ENCODE data around the gene RBM39.
"Not testable (repeated sequence)": the region's sequence is repeated elsewhere in the genome, so short reads cannot be mapped to it uniquely, and the experiment has no call there.

RBM39 gene

DNA sequence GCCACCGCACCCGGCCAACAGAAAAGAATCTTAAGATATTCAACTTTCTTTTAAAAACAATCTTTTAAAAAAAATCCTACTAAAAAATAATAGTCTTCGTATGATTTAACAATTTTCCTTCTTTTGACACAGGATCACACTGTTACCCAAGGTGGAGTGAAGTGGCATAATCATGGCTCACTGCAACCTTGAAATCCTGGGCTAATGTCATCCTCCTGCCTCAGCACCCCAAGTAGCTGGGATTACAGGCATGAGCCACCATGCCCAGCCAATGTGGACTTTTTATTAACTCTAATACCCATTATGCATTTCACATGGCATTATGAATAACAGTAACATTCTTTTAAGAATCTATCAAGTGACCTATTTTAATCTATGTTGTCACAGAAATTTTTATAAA lies 20.8 kb downstream of the RBM39 start:
- Histone ChIP-seq H3K27me3 (ENCODE audit: control insufficient read depth, insufficient read depth, low read length) (no peaks in the 10 kb centered on the region), H3K9ac (ENCODE audit: low read depth, low read length) (no peak overlapping the region), H3K4me1 (ENCODE audit: control insufficient read depth, insufficient read depth, low read length) (no peaks in the 10 kb centered on the region), H3K4me3 (ENCODE audit: low read depth, low read length) (no peak overlapping the region), H3K9me3 (ENCODE audit: control insufficient read depth, insufficient read depth, low read length) (no peaks in the 10 kb centered on the region), H3K36me3 (ENCODE audit: control insufficient read depth, insufficient read depth, low read length) (peaks cover 59% of the 10 kb centered on the region)

DNA sequence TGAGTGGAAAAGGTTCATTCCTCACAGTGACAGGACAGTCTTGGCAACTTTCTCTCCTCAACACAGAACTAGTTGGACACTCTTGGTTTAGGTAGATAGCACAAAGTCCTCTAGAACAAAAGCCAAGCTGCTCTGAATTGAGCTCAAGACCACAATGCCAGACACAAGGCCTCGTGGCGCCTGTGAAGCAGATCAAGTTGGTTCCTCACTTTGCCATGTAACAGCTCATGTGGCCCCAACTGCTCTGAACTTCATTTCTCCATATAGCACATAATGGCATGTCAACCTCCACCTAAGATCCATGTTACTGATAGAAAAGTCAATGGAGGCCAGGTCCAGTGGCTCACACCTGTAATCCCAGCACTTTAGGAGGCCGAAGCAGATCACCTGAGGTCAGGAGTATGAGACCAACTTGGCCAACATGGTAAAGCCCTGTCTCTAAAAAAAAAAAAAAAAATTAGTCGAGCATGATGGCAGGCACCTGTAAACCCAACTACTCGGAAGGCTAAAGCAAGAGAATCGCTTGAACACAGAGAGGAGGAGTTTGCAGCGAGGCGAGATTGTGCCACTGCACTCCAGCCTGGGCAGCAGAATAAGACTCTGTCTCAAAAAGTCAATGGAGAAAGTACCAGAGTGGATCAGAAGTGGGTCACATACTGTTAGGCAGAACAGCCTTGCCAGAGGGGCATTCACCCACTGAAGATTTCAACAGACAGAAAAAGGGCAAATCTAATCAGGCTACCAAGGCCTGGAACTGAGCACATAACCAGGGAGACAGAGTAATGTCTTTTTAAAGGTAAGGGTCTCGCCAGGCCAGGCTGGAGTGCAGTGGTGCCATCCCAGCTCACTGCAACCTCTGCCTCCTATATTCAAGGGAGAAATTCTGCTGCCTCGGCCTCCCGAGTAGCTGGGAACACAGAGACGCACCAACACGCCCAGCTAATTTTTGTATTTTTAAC lies 21.6 kb downstream of the RBM39 start:
- Histone ChIP-seq H3K36me3 (ENCODE audit: control insufficient read depth, insufficient read depth, low read length) (peaks cover 61% of the 10 kb centered on the region), H3K9ac (ENCODE audit: low read depth, low read length) (no peak overlapping the region), H3K4me1 (ENCODE audit: control insufficient read depth, insufficient read depth, low read length) (no peaks in the 10 kb centered on the region), H3K4me3 (ENCODE audit: low read depth, low read length) (no peak overlapping the region), H3K27me3 (ENCODE audit: control insufficient read depth, insufficient read depth, low read length) (no peaks in the 10 kb centered on the region), H3K9me3 (ENCODE audit: control insufficient read depth, insufficient read depth, low read length) (no peaks in the 10 kb centered on the region)

DNA sequence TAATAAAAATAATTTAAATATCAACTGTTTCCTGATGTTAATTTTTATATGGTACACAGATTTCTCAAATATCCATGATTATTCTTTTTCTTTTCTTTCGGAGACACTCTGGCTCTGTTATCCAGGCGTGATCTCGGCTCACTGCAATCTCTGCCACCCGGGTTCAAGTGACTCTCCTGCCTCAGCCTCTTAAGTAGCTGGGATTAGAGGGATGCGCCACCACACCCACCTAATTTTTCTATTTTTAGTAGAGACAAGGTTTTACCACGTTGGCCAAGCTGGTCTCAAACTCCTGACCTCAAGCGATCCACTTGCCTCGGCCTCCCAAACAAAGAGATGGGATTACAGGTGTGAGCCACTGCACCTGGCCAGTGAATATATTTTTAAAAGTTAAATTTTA lies 22.3 kb downstream of the RBM39 start:
- H3K4me3 ChIP-seq (ENCODE audit: low read depth, low read length): no peak overlapping the region
- H3K36me3 ChIP-seq (ENCODE audit: control insufficient read depth, insufficient read depth, low read length): peaks cover 61% of the 10 kb centered on the region
- no peak overlapping the region for H3K9ac ChIP-seq (ENCODE audit: low read depth, low read length)
- no peaks in the 10 kb centered on the region for H3K27me3 ChIP-seq (ENCODE audit: control insufficient read depth, insufficient read depth, low read length)
- no peaks in the 10 kb centered on the region for H3K4me1 ChIP-seq (ENCODE audit: control insufficient read depth, insufficient read depth, low read length)
- no peaks in the 10 kb centered on the region for H3K9me3 ChIP-seq (ENCODE audit: control insufficient read depth, insufficient read depth, low read length)

DNA sequence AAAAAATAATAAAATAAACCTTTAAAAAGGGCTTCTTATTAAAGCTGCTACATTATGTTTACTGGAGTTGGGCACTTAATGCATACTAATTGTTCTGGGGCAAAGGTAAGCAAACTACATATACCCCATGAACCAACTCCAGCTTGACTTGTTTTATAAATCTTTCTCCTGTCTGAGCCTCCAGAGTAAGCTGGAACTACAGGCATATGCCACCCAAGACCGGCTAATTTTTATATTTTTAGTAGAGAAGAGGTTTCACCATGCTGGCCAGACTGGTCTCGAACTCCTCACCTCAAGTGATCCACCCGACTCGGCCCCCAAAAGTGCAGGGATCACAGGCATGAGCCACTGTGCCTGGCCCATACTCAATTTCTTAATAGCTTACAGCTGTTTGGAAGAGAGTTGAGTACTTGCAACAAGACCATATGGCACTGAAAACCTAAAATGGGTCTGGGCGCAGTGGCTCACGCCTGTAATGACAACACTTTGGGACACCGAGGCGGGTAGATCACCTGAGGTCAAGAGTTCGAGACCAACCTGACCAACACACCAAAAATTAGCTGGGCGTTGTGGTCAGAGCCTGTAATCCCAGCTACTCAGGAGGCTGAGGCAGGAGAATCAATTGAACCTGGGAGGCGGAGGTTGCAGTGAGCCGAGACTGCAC lies 23.0 kb downstream of the RBM39 start:
- Histone ChIP-seq H3K27me3 (ENCODE audit: control insufficient read depth, insufficient read depth, low read length) (no peaks in the 10 kb centered on the region), H3K36me3 (ENCODE audit: control insufficient read depth, insufficient read depth, low read length) (peaks cover 57% of the 10 kb centered on the region), H3K4me3 (ENCODE audit: low read depth, low read length) (no peak overlapping the region), H3K9ac (ENCODE audit: low read depth, low read length) (no peak overlapping the region), H3K4me1 (ENCODE audit: control insufficient read depth, insufficient read depth, low read length) (no peaks in the 10 kb centered on the region), H3K9me3 (ENCODE audit: control insufficient read depth, insufficient read depth, low read length) (no peaks in the 10 kb centered on the region)

DNA sequence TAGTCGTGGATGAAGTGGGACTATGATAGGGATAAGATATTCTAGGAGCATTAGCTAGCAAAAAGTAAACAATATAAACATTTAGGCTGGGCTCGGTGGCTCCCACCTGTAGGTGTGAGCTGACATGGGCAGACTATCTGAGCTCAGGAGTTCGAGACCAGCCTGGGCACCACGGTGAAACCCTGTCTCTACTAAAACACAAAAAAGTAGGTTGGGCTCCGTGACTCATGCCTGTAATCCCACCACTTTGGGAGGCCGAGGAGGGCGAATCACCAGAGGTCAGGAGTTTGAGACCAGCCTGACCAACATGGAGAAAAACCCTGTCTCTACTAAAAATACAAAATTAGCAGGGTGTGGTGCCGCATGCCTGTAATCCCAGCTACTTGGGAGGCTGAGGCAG lies 23.7 kb downstream of the RBM39 start:
- H3K27me3 ChIP-seq (ENCODE audit: control insufficient read depth, insufficient read depth, low read length); H3K9ac ChIP-seq (ENCODE audit: low read depth, low read length); H3K4me1 ChIP-seq (ENCODE audit: control insufficient read depth, insufficient read depth, low read length); H3K4me3 ChIP-seq (ENCODE audit: low read depth, low read length); H3K9me3 ChIP-seq (ENCODE audit: control insufficient read depth, insufficient read depth, low read length): not testable (repeated sequence)
- peaks cover 59% of the 10 kb centered on the region for H3K36me3 ChIP-seq (ENCODE audit: control insufficient read depth, insufficient read depth, low read length)

DNA sequence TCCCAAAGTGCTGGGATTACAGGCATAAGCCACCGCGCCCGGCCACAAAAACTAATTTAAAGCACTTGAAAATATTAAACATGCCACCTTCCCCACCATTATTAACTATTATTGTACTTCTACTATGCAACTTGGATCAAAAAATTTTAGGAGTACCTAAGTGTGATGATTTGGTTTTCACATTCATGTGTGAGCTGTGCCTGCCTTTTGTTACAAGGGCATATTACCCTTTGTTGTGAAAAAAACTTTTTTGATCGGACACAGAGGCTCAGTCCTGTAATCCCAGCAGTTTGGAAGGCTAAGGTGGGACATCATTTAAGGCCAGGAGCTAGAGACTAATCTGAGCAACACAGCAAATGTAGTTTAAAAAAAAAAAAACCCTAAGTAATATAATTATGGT lies 25.7 kb downstream of the RBM39 start:
- Histone ChIP-seq H3K9ac (ENCODE audit: low read depth, low read length) (no peak overlapping the region), H3K4me1 (ENCODE audit: control insufficient read depth, insufficient read depth, low read length) (no peaks in the 10 kb centered on the region), H3K27me3 (ENCODE audit: control insufficient read depth, insufficient read depth, low read length) (no peaks in the 10 kb centered on the region), H3K9me3 (ENCODE audit: control insufficient read depth, insufficient read depth, low read length) (no peaks in the 10 kb centered on the region), H3K4me3 (ENCODE audit: low read depth, low read length) (no peak overlapping the region), H3K36me3 (ENCODE audit: control insufficient read depth, insufficient read depth, low read length) (peaks cover 55% of the 10 kb centered on the region)

DNA sequence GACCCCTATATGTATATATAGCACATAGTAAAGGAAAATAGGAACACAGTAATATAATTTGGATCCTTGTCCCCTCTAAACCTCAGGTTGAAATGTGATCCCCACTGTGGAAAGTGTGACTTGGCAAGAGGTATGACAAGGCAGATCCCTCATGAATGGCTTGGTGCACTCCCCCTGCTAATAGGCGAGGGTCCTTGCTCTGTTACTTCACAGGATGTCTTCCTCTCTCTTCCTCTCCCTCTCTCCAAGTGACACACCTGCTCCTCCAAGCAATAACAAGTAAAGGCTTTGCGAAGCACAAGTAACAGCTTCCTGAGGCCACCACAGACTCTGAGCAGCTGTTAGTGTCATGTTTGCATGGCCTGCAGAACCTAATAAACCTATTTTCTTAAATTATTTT lies 26.4 kb downstream of the RBM39 start:
- no peak overlapping the region for H3K4me3 ChIP-seq (ENCODE audit: low read depth, low read length)
- no peaks in the 10 kb centered on the region for H3K9me3 ChIP-seq (ENCODE audit: control insufficient read depth, insufficient read depth, low read length)
- H3K27me3 ChIP-seq (ENCODE audit: control insufficient read depth, insufficient read depth, low read length): no peaks in the 10 kb centered on the region
- H3K4me1 ChIP-seq (ENCODE audit: control insufficient read depth, insufficient read depth, low read length): no peaks in the 10 kb centered on the region
- peaks cover 49% of the 10 kb centered on the region for H3K36me3 ChIP-seq (ENCODE audit: control insufficient read depth, insufficient read depth, low read length)
- H3K9ac ChIP-seq (ENCODE audit: low read depth, low read length): no peak overlapping the region

DNA sequence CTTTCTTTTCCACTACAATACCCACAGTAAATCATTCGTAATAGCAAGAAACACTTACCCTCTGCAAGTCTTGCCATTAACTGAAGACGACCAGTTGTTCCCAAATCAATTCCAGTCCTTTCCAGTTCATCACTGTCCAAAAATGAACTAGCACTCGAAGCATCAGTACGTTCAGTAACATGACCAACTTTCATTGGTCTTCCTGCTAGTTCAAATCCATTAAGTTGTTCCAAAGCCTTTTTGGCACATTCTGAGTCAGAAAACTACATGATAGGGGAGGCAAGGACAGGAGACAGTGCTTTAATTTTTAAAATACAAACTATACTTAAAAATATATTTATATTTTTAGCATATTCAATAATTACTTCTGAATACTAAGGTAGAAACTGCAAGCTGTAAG lies 27.9 kb downstream of the RBM39 start:
- H3K9me3 ChIP-seq (ENCODE audit: control insufficient read depth, insufficient read depth, low read length): no peaks in the 10 kb centered on the region
- no peaks in the 10 kb centered on the region for H3K27me3 ChIP-seq (ENCODE audit: control insufficient read depth, insufficient read depth, low read length)
- no peak overlapping the region for H3K9ac ChIP-seq (ENCODE audit: low read depth, low read length)
- H3K4me3 ChIP-seq (ENCODE audit: low read depth, low read length): no peak overlapping the region
- no peaks in the 10 kb centered on the region for H3K4me1 ChIP-seq (ENCODE audit: control insufficient read depth, insufficient read depth, low read length)
- H3K36me3 ChIP-seq (ENCODE audit: control insufficient read depth, insufficient read depth, low read length): peaks cover 47% of the 10 kb centered on the region

DNA sequence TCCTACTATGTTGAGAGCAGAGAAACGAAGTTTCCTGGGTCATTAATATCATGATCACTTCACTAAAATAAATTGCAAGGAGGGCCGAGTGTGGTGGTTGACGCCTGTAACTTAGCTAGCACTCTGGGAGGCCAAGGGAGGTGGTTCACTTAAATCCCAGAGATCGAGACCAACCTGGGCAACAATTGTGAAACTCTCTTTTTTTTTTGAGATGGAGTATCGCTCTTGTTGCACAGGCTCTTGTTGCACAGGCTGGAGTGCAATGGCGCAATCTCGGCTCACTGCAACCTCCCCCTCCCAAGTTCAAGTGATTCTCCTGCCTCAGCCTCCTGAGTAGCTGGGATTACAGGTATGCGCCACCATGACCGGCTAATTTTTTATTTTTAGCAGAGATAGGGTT lies 28.9 kb downstream of the RBM39 start:
- not testable (repeated sequence) for H3K9ac ChIP-seq (ENCODE audit: low read depth, low read length); H3K27me3 ChIP-seq (ENCODE audit: control insufficient read depth, insufficient read depth, low read length); H3K4me3 ChIP-seq (ENCODE audit: low read depth, low read length); H3K9me3 ChIP-seq (ENCODE audit: control insufficient read depth, insufficient read depth, low read length); H3K4me1 ChIP-seq (ENCODE audit: control insufficient read depth, insufficient read depth, low read length)
- H3K36me3 ChIP-seq (ENCODE audit: control insufficient read depth, insufficient read depth, low read length): peaks cover 41% of the 10 kb centered on the region

DNA sequence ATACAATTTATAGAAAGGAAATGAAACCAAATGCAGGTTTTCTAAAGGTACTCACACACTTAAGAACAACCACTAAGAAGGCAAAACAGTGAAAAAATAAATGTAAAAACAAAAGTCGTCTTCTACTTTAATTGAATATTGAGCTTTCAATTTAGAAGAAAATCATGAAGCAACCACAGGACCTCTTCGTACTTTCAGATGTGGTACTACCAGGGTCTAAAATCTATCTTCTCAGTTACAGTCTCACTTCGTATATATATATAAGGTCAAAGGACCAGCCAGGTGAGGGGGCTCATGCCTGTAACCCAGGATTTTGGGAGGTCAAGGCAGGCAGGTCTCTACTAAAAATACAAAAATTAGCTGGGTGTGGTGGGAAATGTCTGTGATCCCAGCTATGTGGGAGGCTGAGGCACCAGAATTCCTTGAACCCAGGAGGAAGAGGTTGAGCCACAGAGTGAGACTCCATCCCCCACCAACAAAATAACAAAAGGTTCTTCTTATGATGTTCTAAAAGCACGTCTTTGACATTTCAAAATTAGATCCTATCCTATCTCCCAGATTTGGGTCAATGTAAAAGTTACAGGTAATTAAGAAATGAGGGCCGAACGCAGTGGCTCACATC lies 30.4 kb downstream of the RBM39 start:
- Histone ChIP-seq H3K9ac (ENCODE audit: low read depth, low read length) (no peak overlapping the region), H3K4me3 (ENCODE audit: low read depth, low read length) (no peak overlapping the region), H3K27me3 (ENCODE audit: control insufficient read depth, insufficient read depth, low read length) (no peaks in the 10 kb centered on the region), H3K9me3 (ENCODE audit: control insufficient read depth, insufficient read depth, low read length) (no peaks in the 10 kb centered on the region), H3K36me3 (ENCODE audit: control insufficient read depth, insufficient read depth, low read length) (peaks cover 49% of the 10 kb centered on the region), H3K4me1 (ENCODE audit: control insufficient read depth, insufficient read depth, low read length) (no peaks in the 10 kb centered on the region)

DNA sequence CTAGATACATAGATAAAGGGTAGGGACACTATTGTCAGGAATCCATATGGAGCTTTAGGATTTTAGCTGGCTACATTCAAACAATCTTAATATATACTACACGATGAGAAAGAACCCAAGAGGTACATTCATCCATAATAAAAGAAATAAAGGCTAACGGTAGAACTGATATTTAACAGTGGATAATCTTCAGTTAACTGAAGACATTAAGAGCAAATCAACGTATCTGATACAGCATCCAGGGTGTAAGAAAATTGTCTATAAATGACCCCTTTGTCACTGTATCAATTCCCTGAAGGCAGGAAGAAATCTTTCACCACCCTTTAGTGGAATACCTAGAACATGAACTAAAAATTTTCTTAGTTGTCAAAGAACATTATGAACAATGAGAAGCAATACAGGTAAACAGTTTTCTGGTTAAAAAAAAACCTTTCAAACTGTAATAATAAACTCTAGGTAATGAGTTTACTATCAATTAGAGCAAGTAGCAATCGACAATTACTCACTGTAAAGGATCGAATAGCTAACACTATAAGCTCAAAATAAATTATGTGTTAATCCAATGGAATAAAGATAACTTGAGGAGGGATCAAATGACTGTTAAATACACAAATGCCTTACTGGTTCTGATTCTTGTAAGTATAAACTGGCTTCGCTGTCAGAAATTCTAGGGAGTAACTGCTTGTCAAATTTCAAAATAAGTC lies 31.0 kb downstream of the RBM39 start:
- H3K27me3 ChIP-seq (ENCODE audit: control insufficient read depth, insufficient read depth, low read length): no peaks in the 10 kb centered on the region
- H3K9ac ChIP-seq (ENCODE audit: low read depth, low read length): no peak overlapping the region
- H3K36me3 ChIP-seq (ENCODE audit: control insufficient read depth, insufficient read depth, low read length): peaks cover 49% of the 10 kb centered on the region
- no peak overlapping the region for H3K4me3 ChIP-seq (ENCODE audit: low read depth, low read length)
- no peaks in the 10 kb centered on the region for H3K4me1 ChIP-seq (ENCODE audit: control insufficient read depth, insufficient read depth, low read length)
- no peaks in the 10 kb centered on the region for H3K9me3 ChIP-seq (ENCODE audit: control insufficient read depth, insufficient read depth, low read length)
